H1 (cell line): ENCODE data around the gene AASDHPPT. TPM values are rescaled to one million over a fixed set of nuclear protein-coding genes. Genes with fewer than 3 reads are reported as not detected.

Experiments used
- CTCF ChIA-PET: fragments of 300-600 bp; sonication (Branson Sonifier 250); formaldehyde crosslinking; loops from one replicate; lab custom pipeline; 2021; ENCODE audit not compliant: partially characterized antibody; lab: Charles Lee
- POLR2A ChIA-PET: fragments of 300-600 bp; sonication (Branson Sonifier 250); formaldehyde crosslinking; loops from one replicate; lab custom pipeline; 2021; ENCODE audit warnings: inconsistent platforms; ENCODE audit not compliant: partially characterized antibody; lab: Charles Lee
- DNase-seq, 2 experiments: peaks; one replicate each; pipeline versions ENCODE4 v3.0.0 to v3.0.0-alpha.2; 2010 to 2022; ENCODE audit warnings: low spot score in 2 of 2, low read depth in 1 of 2, mixed read lengths in 1 of 2
- FAIRE-seq: peaks from 2 replicates; lab custom pipeline; 2011; peaks lifted over from hg19 to GRCh38; lab: Jason Lieb, UNC
- H2AFZ ChIP-seq: 2 replicates; pipeline ENCODE4 v1.8.1; 2012; ENCODE audit warnings: low read length, inconsistent platforms
- H2AK5ac ChIP-seq: 2 replicates; pipeline ENCODE4 v1.6.1; 2013; ENCODE audit warnings: low read depth, low read length
- H2BK120ac ChIP-seq: replicated peaks from 2 replicates; pipeline ENCODE3; 2013; ENCODE audit warnings: low read depth, low read length, inconsistent platforms
- H2BK12ac ChIP-seq: 2 replicates; pipeline ENCODE4 v1.6.1; 2013; ENCODE audit warnings: low read depth, low read length
- H2BK15ac ChIP-seq: 2 replicates; pipeline ENCODE4 v1.6.1; 2013; ENCODE audit warnings: low read length
- H2BK20ac ChIP-seq: 2 replicates; pipeline ENCODE4 v1.6.1; 2013; ENCODE audit warnings: low read length
- H2BK5ac ChIP-seq: 2 replicates; pipeline ENCODE4 v1.6.1; 2013; ENCODE audit warnings: low read depth, low read length
- H3K14ac ChIP-seq: 2 replicates; pipeline ENCODE4 v1.6.1; 2013; ENCODE audit warnings: inconsistent platforms; ENCODE audit not compliant: insufficient read length
- H3K18ac ChIP-seq: 2 replicates; pipeline ENCODE4 v1.6.1; 2013; ENCODE audit warnings: low read length; ENCODE audit errors: extremely low read depth
- H3K23ac ChIP-seq: 2 replicates; pipeline ENCODE4 v1.6.1; 2013; ENCODE audit warnings: inconsistent platforms; ENCODE audit not compliant: insufficient read length
- H3K23me2 ChIP-seq: 2 replicates; pipeline ENCODE4 v1.6.1; 2013; ENCODE audit warnings: low read depth, low read length
- H3K27ac ChIP-seq: 2 replicates; pipeline ENCODE4 v1.6.1; 2011; ENCODE audit warnings: low read depth, low read length, inconsistent platforms
- H3K27me3 ChIP-seq, 4 experiments: replicated peaks in 1 of 4; 1 replicate in 1 of 4; 2 replicates in 3 of 4; pipeline versions ENCODE4 v1.6.1 to v1.8.1; 2011 to 2013; ENCODE audit warnings: low read length in 3 of 4, mild to moderate bottlenecking in 3 of 4, inconsistent platforms in 2 of 4, mixed read lengths in 2 of 4, moderate library complexity in 1 of 4; ENCODE audit not compliant: control insufficient read depth in 3 of 4, insufficient read depth in 3 of 4; ENCODE audit errors: extremely low read depth in 1 of 4
- H3K36me3 ChIP-seq, 4 experiments: 2 replicates each; pipeline versions ENCODE4 v1.6.1 to v1.8.1; 2011 to 2013; ENCODE audit warnings: mild to moderate bottlenecking in 4 of 4, low read length in 3 of 4, moderate library complexity in 2 of 4, control low read depth in 1 of 4, inconsistent platforms in 1 of 4; ENCODE audit not compliant: insufficient read depth in 4 of 4, control insufficient read depth in 2 of 4
- H3K4ac ChIP-seq: replicated peaks from 2 replicates; pipeline ENCODE3; 2013; ENCODE audit warnings: low read length, low read depth, mixed read lengths, inconsistent platforms; ENCODE audit not compliant: insufficient read length
- H3K4me1 ChIP-seq, 4 experiments: replicated peaks in 1 of 4; 1 replicate in 1 of 4; 2 replicates in 3 of 4; pipeline versions ENCODE4 v1.6.1 to v1.8.1; 2011 to 2013; ENCODE audit warnings: low read length in 3 of 4, inconsistent platforms in 2 of 4, mixed read lengths in 1 of 4; ENCODE audit not compliant: insufficient read depth in 4 of 4, control insufficient read depth in 3 of 4
- H3K4me2 ChIP-seq, 2 experiments: 2 replicates each; pipeline versions ENCODE4 v1.6.1 to v1.8.1; 2011 to 2013; ENCODE audit warnings: low read depth in 2 of 2, low read length in 2 of 2, control low read depth in 1 of 2, inconsistent platforms in 1 of 2, mild to moderate bottlenecking in 1 of 2; ENCODE audit not compliant: insufficient read depth in 1 of 2
- H3K4me3 ChIP-seq, 4 experiments: fragments of 200-600, 300-600 bp in 1 of 4; sonication (generic), shearing (Covaris generic), sonication (Bioruptor Twin) in 1 of 4; 2 replicates each; pipeline versions ENCODE4 v1.5.1 to v1.8.1; 2011 to 2016; ENCODE audit warnings: low read length in 4 of 4, low read depth in 3 of 4, control low read depth in 2 of 4, inconsistent platforms in 2 of 4, mild to moderate bottlenecking in 2 of 4, mixed read lengths in 1 of 4, moderate library complexity in 1 of 4; ENCODE audit not compliant: insufficient read depth in 2 of 4; ENCODE audit errors: extremely low read depth in 1 of 4
- H3K56ac ChIP-seq: replicated peaks from 2 replicates; pipeline ENCODE3; 2013; ENCODE audit warnings: low read depth, mild to moderate bottlenecking, mixed read lengths, low read length, inconsistent platforms; ENCODE audit not compliant: insufficient read length
- H3K79me1 ChIP-seq: 2 replicates; pipeline ENCODE4 v1.6.1; 2013; ENCODE audit warnings: low read depth, low read length, control low read depth
- H3K79me2 ChIP-seq, 2 experiments: 2 replicates each; pipeline versions ENCODE4 v1.6.1 to v1.8.1; 2012 to 2013; ENCODE audit warnings: low read length in 2 of 2, mild to moderate bottlenecking in 2 of 2, inconsistent platforms in 1 of 2; ENCODE audit not compliant: insufficient read depth in 2 of 2, control insufficient read depth in 1 of 2
- H3K9ac ChIP-seq, 4 experiments: replicated peaks in 1 of 4; 1 replicate in 1 of 4; 2 replicates in 3 of 4; pipeline versions ENCODE4 v1.6.1 to v1.8.1; 2011 to 2013; ENCODE audit warnings: low read depth in 3 of 4, low read length in 3 of 4, control low read depth in 2 of 4, mild to moderate bottlenecking in 2 of 4, moderate library complexity in 2 of 4, inconsistent platforms in 1 of 4; ENCODE audit errors: extremely low read depth in 1 of 4
- H3K9me3 ChIP-seq, 2 experiments: 2 replicates each; pipeline versions ENCODE4 v1.6.1 to v1.8.1; 2012 to 2013; ENCODE audit warnings: mild to moderate bottlenecking in 2 of 2, moderate library complexity in 2 of 2, control low read depth in 1 of 2, inconsistent platforms in 1 of 2, low read depth in 1 of 2, low read length in 1 of 2, mixed read lengths in 1 of 2; ENCODE audit not compliant: insufficient read depth in 2 of 2
- H4K20me1 ChIP-seq, 2 experiments: replicated peaks in 1 of 2; 2 replicates each; pipeline versions ENCODE3 to v1.8.1; 2011 to 2013; ENCODE audit warnings: inconsistent platforms in 2 of 2, low read length in 2 of 2, mild to moderate bottlenecking in 1 of 2; ENCODE audit not compliant: insufficient read depth in 2 of 2, control insufficient read depth in 1 of 2
- H4K5ac ChIP-seq: 2 replicates; pipeline ENCODE4 v1.6.1; 2013; ENCODE audit warnings: low read length, low read depth, mixed read lengths, inconsistent platforms; ENCODE audit not compliant: insufficient read length
- H4K8ac ChIP-seq: 2 replicates; pipeline ENCODE4 v1.8.0; 2013; ENCODE audit warnings: mild to moderate bottlenecking, moderate library complexity, low read length, inconsistent platforms; ENCODE audit not compliant: insufficient read depth; ENCODE audit errors: extremely low read depth
- H4K91ac ChIP-seq: replicated peaks from 2 replicates; pipeline ENCODE3; 2013; ENCODE audit warnings: low read length, mixed read lengths, inconsistent platforms; ENCODE audit not compliant: insufficient read length
- E2F6 ChIP-seq: IDR thresholded peaks from 2 replicates; pipeline ENCODE4 v1.6.1; 2012; ENCODE audit warnings: inconsistent platforms
- EGR1 ChIP-seq: IDR thresholded peaks from 2 replicates; pipeline ENCODE4 v1.6.1; 2011; ENCODE audit warnings: low read depth, low read length, borderline replicate concordance
- HDAC2 ChIP-seq, 2 experiments: fragments of 300-600 bp in 1 of 2; sonication (generic) in 1 of 2; IDR thresholded peaks; 2 replicates each; pipeline ENCODE4 v1.6.1; 2011 to 2012; ENCODE audit warnings: low read depth in 2 of 2, low read length in 2 of 2, mild to moderate bottlenecking in 2 of 2, moderate library complexity in 2 of 2, borderline replicate concordance in 1 of 2, inconsistent platforms in 1 of 2
- JUND ChIP-seq: IDR thresholded peaks from 2 replicates; pipeline ENCODE4 v1.6.1; 2011; ENCODE audit warnings: mild to moderate bottlenecking, improper control_type of control experiment, low read length
- RNF2 ChIP-seq: fragments of 200-900, 300-1000 bp; sonication (generic); IDR thresholded peaks from 2 replicates; pipeline ENCODE4 v1.7.1; 2016; ENCODE audit warnings: borderline replicate concordance, low read depth, mild to moderate bottlenecking, antibody characterized with exemption, low read length; ENCODE audit not compliant: poor library complexity, severe bottlenecking; ENCODE audit errors: missing control alignments
- SP1 ChIP-seq: IDR thresholded peaks from 2 replicates; pipeline ENCODE4 v1.6.1; 2011; ENCODE audit warnings: low read depth, low read length
- ZNF274 ChIP-seq: IDR thresholded peaks from 2 replicates; pipeline ENCODE4 v1.7.0; 2012; ENCODE audit warnings: low read length, borderline replicate concordance; ENCODE audit errors: extremely low read depth
- WGBS, 2 experiments: shearing (Covaris generic) in 1 of 2; methylation state at CpG; one replicate each; pipeline versions ENCODE4 v1.1.6 to v1.1.7; 2013 to 2015; ENCODE audit warnings: low lambda C conversion rate in 2 of 2, mixed read lengths in 2 of 2, inconsistent platforms in 1 of 2, low coverage in 1 of 2, missing lambda C conversion rate in 1 of 2; ENCODE audit not compliant: insufficient replicate concordance in 2 of 2, insufficient coverage in 1 of 2, insufficient read length in 1 of 2; ENCODE audit errors: extremely low coverage in 1 of 2, missing lambda C conversion rate in 1 of 2; 5-methylcytosine and 5-hydroxymethylcytosine counted together
- polyA plus RNA-seq, 7 experiments: library from polyadenylated mRNA; depleted of rRNA in 3 of 7; stranded (reverse) in 5 of 7; unstranded in 2 of 7; fragments of >200 nt in 5 of 7; fragments of 200-250 nt in 2 of 7; gene quantifications; 1 replicate in 5 of 7; 2 replicates in 1 of 7; 4 replicates in 1 of 7; pipeline versions ENCODE4 v1.2.1 to v1.2.3, GENCODE V29; 2011 to 2013; ENCODE audit warnings: missing spikeins in 2 of 7, mixed read lengths in 2 of 7
- total RNA-seq: library from RNA; stranded (reverse); fragmentation: NEBNext Ultra II Directional; extraction: Animal tissue kit (Norgen Biotek cat#: 25700); gene quantifications from 2 replicates; pipeline ENCODE4 v1.2.1, GENCODE V29; 2021

The AASDHPPT gene
- total and polyA plus RNA-seq, 2 of the 8 experiments (the other 6 are each of a cell fraction or from before 2014, with no cell fraction given) = 15.7 to 42.2 TPM

DNA sequence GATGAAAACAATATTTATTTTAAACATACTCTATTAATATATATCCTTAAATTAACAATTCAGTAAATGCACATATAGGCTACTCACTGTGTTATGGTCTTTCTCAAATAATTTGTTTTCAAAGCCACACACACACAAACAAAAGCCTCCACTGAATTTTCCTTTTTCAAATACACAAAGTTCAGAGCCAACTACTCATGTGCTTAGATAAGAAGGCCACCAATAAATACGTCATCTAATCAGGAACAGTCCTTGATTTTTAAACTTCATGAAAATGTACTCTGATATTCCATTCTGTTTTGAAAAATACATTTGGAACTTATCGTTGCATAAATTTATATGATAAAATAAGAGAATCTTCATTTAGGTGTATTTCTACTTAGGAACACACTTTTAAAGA, 26.4 kb upstream of the AASDHPPT start:
- no peak overlapping the region for H3K18ac ChIP-seq
- no peak overlapping the region for H3K14ac ChIP-seq
- H3K23ac ChIP-seq = no peak overlapping the region
- no peak overlapping the region for H3K4ac ChIP-seq
- H3K9ac ChIP-seq = no peak overlapping the region
- no peak overlapping the region for H4K5ac ChIP-seq
- no peak overlapping the region for H3K4me2 ChIP-seq
- H3K79me1 ChIP-seq = no peaks in the 10 kb centered on the region
- no peaks in the 10 kb centered on the region for H3K79me2 ChIP-seq
- H3K4me1 ChIP-seq = peaks cover 0 to 6% (median 0%) of the 10 kb centered on the region in 4 experiments; a peak in 1 of 7 replicates
- no peak overlapping the region for H2BK5ac ChIP-seq
- FAIRE-seq = no peak
- H3K4me3 ChIP-seq = no peak overlapping the region
- H3K27ac ChIP-seq = no peak overlapping the region
- no peaks in the 10 kb centered on the region for H3K9me3 ChIP-seq
- no peak overlapping the region for H2BK120ac ChIP-seq
- no peak overlapping the region for H2AK5ac ChIP-seq
- no peak overlapping the region for H2AFZ ChIP-seq
- ChIA-PET POLR2A (no interaction called here), CTCF (no interaction called here)
- H2BK20ac ChIP-seq = no peak overlapping the region
- WGBS, 2 experiments = 90% methylated on average over 2 of the region's 2 CpGs; no CpG with 5 or more reads in 1 of the 2 experiments
- H4K8ac ChIP-seq = no peak overlapping the region
- no peak overlapping the region for H2BK15ac ChIP-seq
- H3K36me3 ChIP-seq = no peaks in the 10 kb centered on the region
- DNase-seq = no peak
- H3K23me2 ChIP-seq = no peaks in the 10 kb centered on the region
- no peak overlapping the region for H4K91ac ChIP-seq
- no peak overlapping the region for H3K56ac ChIP-seq
- no peaks in the 10 kb centered on the region for H4K20me1 ChIP-seq
- TF ChIP-seq JUND (no peak), HDAC2 (IDR thresholded peaks at IDR 0.05; ENCODE audit: borderline replicate concordance in 1 of 2, low read depth in 2 of 2, low read length in 2 of 2) (no peak), E2F6 (no peak), EGR1 (no peak), RNF2 (no peak), ZNF274 (no peak), SP1 (no peak)
- no peak overlapping the region for H2BK12ac ChIP-seq
- no peaks in the 10 kb centered on the region for H3K27me3 ChIP-seq
